ENCODE results near the gene ACP2. TPM values are rescaled to one million over a fixed set of nuclear protein-coding genes. Genes with fewer than 3 reads are reported as not detected.

ACP2 gene
- total and polyA plus RNA-seq, 9 of the 15 experiments (the other 6 are each of a cell fraction or from before 2014, with no cell fraction given): 1.9 to 20.0 (median 11.6) TPM

- H3K9me3 ChIP-seq (replicated peaks; ENCODE audit: control insufficient read depth, insufficient read depth, low read depth, low read length): no peaks in the 10 kb centered on the region
- CTCF ChIA-PET (ENCODE audit: low intra/inter-chr PET ratio): no interaction called here
- H3K36me3 ChIP-seq (ENCODE audit: control insufficient read depth, insufficient read depth, low read length): peaks cover 43% of the 10 kb centered on the region
- H3K4me1 ChIP-seq (replicated peaks in 1 of 2; ENCODE audit: control insufficient read depth in 2 of 2, insufficient read depth in 2 of 2, low read length in 2 of 2): peaks cover 45 to 51% of the 10 kb centered on the region in 2 experiments
- intact Hi-C loops (cut with micrococcal nuclease): no loop called here
- H3K9ac ChIP-seq (ENCODE audit: insufficient read depth in 1 of 2, low read depth in 2 of 2, low read length in 2 of 2): peak overlapping the region in 1 of 2 experiments; percentile 23; a peak in 1 of 4 replicates
- WGBS (ENCODE audit: insufficient coverage, low coverage, missing lambda C conversion rate): 12% methylated on average over 11 of the region's 11 CpGs
- FAIRE-seq (peak; percentile 65), ATAC-seq (peak; percentile 46), DNase-seq (ENCODE audit: extremely low read depth in 1 of 4, low spot score in 3 of 4) (peak in 2 of 4 experiments; percentile 71 to 82)
- peak overlapping the region; percentile 57 for H3K27ac ChIP-seq (ENCODE audit: extremely low read depth, low read depth, low read length)
- H3K9me1 ChIP-seq (ENCODE audit: control insufficient read depth, insufficient read depth, low read length): peaks cover 16% of the 10 kb centered on the region
- POLR2A ChIA-PET: interaction anchor here (0.6 to 2.3 kb wide), 6 partner anchors 9 to 291 kb away, joined by 4 to 11 read pairs (median 6); partner anchors contain the start of gene ACP2
- H3K4me3 ChIP-seq: peak overlapping the region; percentile 85; the same call in 1 of the 2 replicates
- no TSS peak for BruUV-seq (replicated peaks)
- H3K79me2 ChIP-seq (ENCODE audit: control insufficient read depth, insufficient read depth, low read length): peaks cover 56% of the 10 kb centered on the region
- H4K20me1 ChIP-seq (replicated peaks; ENCODE audit: control insufficient read depth, insufficient read depth, low read length): peaks cover 29% of the 10 kb centered on the region
- in situ Hi-C loops (cut with MboI): no loop called here
- no peak overlapping the region for H2AFZ ChIP-seq (ENCODE audit: low read depth, low read length)
- H3K27me3 ChIP-seq (ENCODE audit: control insufficient read depth in 2 of 2, insufficient read depth in 2 of 2, low read length in 2 of 2): no peaks in the 10 kb centered on the region
- peak overlapping the region; percentile 77 for H3K4me2 ChIP-seq (ENCODE audit: insufficient read depth, low read length)
- no peak for TF ChIP-seq HCFC1 (IDR thresholded peaks at IDR 0.05; ENCODE audit: low read depth, low read length)
- TF ChIP-seq, protein P1, sequence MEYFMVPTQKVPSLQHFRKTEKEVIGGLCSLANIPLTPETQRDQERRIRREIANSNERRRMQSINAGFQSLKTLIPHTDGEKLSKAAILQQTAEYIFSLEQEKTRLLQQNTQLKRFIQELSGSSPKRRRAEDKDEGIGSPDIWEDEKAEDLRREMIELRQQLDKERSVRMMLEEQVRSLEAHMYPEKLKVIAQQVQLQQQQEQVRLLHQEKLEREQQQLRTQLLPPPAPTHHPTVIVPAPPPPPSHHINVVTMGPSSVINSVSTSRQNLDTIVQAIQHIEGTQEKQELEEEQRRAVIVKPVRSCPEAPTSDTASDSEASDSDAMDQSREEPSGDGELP (CRISPR knock-in tag; IDR thresholded peaks at IDR 0.05; ENCODE audit: borderline replicate concordance): peak; percentile 70; the same call in 1 of the 2 replicates
- no peak for TF ChIP-seq ARID3A (IDR thresholded peaks at IDR 0.05; ENCODE audit: borderline replicate concordance, low read depth, low read length)
- TF ChIP-seq TCF3 (CRISPR knock-in tag; IDR thresholded peaks at IDR 0.05): peak; percentile 48; the same call in 1 of the 2 replicates
- 0 out of 2 replicates have a peak, but pooled peaks have one; percentile 39 for TF ChIP-seq KLF16 (IDR thresholded peaks at IDR 0.05)
- TF ChIP-seq MEF2D (tag; conservative IDR thresholded peaks at IDR 0.05; ENCODE audit: low read depth): peak; percentile 89; the same call in 1 of the 2 replicates
- TF ChIP-seq LCOR (CRISPR knock-in tag; IDR thresholded peaks at IDR 0.05): peak; percentile 40; the same call in 1 of the 2 replicates
- TF ChIP-seq NCOR1 (IDR thresholded peaks at IDR 0.05): peak; percentile 9; the same call in 1 of the 2 replicates
- peak; percentile 28; the same call in 1 of the 2 replicates for TF ChIP-seq TAL1 (IDR thresholded peaks at IDR 0.05)
- TF ChIP-seq TBP (optimal IDR thresholded peaks at IDR 0.05; ENCODE audit: low read depth, low read length): peak; percentile 31
- TF ChIP-seq ZBTB12 (CRISPR knock-in tag; IDR thresholded peaks at IDR 0.05): no peak
- TF ChIP-seq, protein P2, sequence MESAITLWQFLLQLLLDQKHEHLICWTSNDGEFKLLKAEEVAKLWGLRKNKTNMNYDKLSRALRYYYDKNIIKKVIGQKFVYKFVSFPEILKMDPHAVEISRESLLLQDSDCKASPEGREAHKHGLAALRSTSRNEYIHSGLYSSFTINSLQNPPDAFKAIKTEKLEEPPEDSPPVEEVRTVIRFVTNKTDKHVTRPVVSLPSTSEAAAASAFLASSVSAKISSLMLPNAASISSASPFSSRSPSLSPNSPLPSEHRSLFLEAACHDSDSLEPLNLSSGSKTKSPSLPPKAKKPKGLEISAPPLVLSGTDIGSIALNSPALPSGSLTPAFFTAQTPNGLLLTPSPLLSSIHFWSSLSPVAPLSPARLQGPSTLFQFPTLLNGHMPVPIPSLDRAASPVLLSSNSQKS (CRISPR knock-in tag; IDR thresholded peaks at IDR 0.05): no peak
- TF ChIP-seq CREM (IDR thresholded peaks at IDR 0.05; ENCODE audit: low read depth): peak; percentile 6; the same call in 1 of the 2 replicates
- 0 out of 2 replicates have a peak, but pooled peaks have one; percentile 4 for TF ChIP-seq JUND (IDR thresholded peaks at IDR 0.05; ENCODE audit: borderline replicate concordance, low read depth, low read length)
- no peak; the same call in 2 of the 3 replicates for TF ChIP-seq JUND (tag; IDR thresholded peaks at IDR 0.05; ENCODE audit: borderline replicate concordance, low read depth, low read length)
- peak in 1 of 2 experiments; percentile 65; a peak in 1 of 4 replicates for TF ChIP-seq SIN3A (IDR thresholded peaks at IDR 0.05; ENCODE audit: borderline replicate concordance in 2 of 2, control insufficient read depth in 1 of 2, low read depth in 2 of 2, low read length in 2 of 2)
- TF ChIP-seq ZSCAN29 (IDR thresholded peaks at IDR 0.05): peak; percentile 31; the same call in 1 of the 2 replicates
- TF ChIP-seq SMARCA4 (IDR thresholded peaks at IDR 0.05): 0 out of 2 replicates have a peak, but pooled peaks have one; percentile 5
Measured at GRCh38 chr11:47271961-47272661, 23.5 kb upstream of the ACP2 start.

All from K562 (cell line).